HG02642 (cell line): ENCODE data around the gene NYAP1.
"Not testable (repeated sequence)": the region's sequence is repeated elsewhere in the genome, so short reads cannot be mapped to it uniquely, and the experiment has no call there.

Experiments
- ATAC-seq: cut with Tn5 transposase; IDR thresholded peaks from one replicate; pipeline ENCODE4 v1.9.1; 2021; ENCODE audit warnings: mild to moderate bottlenecking; ENCODE audit not compliant: unreplicated experiment, poor library complexity

The NYAP1 gene

GRCh38 chr7:100538654-100539435 is 55.1 kb downstream of the NYAP1 start, which contains the start of gene AGFG2:
TSS of gene AGFG2 (plus strand) at chr7:100539203. CDS start at chr7:100539347, 144 bp downstream.
- ATAC-seq = peak; percentile 96

- no peak for ATAC-seq
Observed at GRCh38 chr7:100539436-100540006, 55.8 kb downstream of the NYAP1 start.

- no peak for ATAC-seq
Observed at GRCh38 chr7:100540073-100540723, 56.5 kb downstream of the NYAP1 start.

- ATAC-seq = not testable (repeated sequence)
Observed at GRCh38 chr7:100541309-100541708, 57.6 kb downstream of the NYAP1 start.

GRCh38 chr7:100543586-100543985 is 59.9 kb downstream of the NYAP1 start:
- no peak for ATAC-seq

- ATAC-seq = no peak
Observed at GRCh38 chr7:100544386-100544785, 60.7 kb downstream of the NYAP1 start.
